Subcutaneous adipose tissue (tissue), 4 donors: ENCODE data around the gene IQSEC1. TPM values are rescaled to one million over a fixed set of nuclear protein-coding genes. Genes with fewer than 3 reads are reported as not detected.

Source experiments
- CTCF ChIP-seq: fragments of 450-650 bp; IDR thresholded peaks from one replicate; pipeline ENCODE4 v1.5.1; 2016; ENCODE audit warnings: low read depth, mild to moderate bottlenecking, control low read depth, antibody characterized with exemption, moderate library complexity
- total RNA-seq, 4 donors: library from RNA; depleted of rRNA; stranded (reverse); fragments of >200 nt; gene quantifications; one replicate each; pipeline ENCODE4 v1.1.0, GENCODE V29; 2016

The IQSEC1 gene
- total RNA-seq, 4 donors from 2014 or later = 44.3 to 99.1 (median 51.8) TPM

GRCh38 chr3:12890610-12891390 lies 182.4 kb downstream of the IQSEC1 start:
- no peak for TF ChIP-seq CTCF

DNA sequence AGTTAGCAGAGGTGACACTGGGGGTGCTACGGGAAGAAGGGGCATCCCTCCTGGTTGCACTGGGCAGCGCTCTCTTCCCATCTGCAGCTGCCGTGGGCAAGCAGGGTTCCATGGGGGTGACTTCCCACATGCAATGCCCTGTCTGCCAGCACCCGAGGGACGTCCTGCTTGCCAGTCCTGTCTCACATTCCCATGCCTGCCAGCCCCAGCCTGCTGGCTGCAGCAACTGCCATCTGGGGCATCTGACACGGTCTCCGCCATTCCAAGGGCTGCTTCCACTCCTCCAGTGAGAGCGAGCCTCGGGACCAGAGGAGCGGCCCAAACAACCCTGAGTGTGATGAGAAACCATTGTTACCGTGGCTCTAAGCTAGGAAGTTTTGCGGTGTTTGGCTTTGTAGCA lies 186.5 kb downstream of the IQSEC1 start:
- TF ChIP-seq CTCF = no peak

DNA sequence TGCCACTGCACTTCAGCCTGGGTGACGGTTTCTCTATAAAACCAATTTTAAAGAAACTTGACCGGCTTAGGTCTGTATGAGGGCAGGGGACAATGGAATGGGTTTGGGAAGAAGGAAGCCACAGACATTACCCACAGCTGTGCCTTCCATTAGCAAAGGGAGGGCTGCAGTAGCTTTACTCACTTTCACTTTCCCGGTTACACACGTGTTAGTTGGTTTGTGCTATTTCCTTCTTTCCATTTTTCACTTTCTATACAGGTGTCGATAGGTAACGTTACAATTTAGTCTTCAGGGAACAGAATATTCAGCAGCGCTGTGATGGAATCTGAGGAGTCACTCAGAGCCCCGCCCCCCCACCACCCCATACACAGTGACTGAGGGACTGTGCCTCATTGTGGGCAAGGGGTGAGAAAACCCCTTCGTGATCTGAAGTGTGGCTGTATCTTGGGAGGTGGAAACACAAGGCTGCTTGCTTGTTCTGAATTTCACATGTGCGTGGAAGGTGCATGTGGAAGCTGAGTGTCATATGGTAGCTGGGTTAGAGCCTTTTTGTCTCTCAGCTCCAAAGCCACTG lies 187.0 kb downstream of the IQSEC1 start:
- TF ChIP-seq CTCF = no peak

- no peak for TF ChIP-seq CTCF
Measured at GRCh38 chr3:12885583-12885930, 187.7 kb downstream of the IQSEC1 start.

DNA sequence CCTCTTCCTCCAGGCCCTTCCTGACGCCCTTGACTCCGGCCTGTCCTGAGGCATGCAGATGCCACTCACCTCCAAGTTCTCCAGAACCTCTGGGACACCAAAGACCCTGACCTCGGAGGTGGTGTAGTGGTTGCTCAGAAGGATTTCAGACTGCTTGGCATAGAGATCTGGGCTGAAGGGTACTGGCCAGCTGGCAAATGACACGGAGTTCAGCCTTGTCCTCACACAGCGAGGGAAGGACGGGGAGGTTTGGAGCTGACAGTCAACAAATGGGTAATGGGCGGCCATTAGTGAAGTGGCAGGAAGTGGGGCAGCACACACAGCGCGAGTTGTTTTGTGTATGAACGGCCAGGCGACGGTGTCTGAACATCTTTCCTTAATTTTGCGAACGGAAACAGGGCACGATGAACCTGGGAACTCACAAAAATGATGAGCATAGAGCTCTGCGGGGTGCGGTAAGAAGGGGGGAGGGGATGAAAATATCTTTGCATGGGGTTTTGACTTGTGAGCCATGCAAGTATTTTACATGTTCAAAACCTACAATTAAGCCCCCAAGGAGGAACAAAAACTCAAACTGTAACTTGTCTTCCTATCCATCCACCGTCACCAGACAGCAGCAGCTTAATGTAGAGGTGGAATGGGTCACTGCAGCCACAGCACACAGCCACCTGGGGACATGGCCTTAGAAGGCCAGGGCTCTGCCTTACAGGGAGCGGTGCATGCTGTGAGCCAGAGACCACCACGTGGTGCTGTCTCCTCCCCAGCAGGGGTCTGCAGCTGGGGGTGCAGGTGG lies 188.2 kb downstream of the IQSEC1 start:
- no peak for TF ChIP-seq CTCF

DNA sequence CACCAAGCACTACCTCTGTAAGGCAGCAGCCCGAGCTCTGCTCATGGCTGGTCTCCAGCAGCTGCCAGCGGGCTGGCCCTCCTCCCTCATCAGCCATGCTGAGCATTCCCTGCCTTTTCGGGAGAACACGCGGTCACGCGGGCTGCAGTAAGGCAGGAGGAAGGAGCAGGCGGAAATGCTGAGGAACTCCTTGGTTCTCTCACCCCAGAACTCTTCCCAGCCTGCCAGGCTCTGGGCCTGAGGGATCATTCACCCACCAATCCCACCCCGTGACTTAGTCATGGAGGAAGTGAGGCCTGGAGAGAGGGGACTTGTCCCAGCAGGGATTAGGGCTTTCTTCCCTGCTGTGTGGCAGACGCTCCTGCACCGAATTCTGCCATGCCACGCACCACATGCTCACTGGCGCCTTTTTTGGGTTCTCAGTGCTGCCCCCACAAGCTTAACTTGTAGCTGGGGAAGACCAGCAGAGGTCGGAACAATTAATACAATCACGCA lies 189.0 kb downstream of the IQSEC1 start:
- TF ChIP-seq CTCF = no peak
